NB4 (cell line): ENCODE data around the gene FAM200A.
"Not testable (repeated sequence)": the region's sequence is repeated elsewhere in the genome, so short reads cannot be mapped to it uniquely, and the experiment has no call there.

ENCODE experiments used
- DNase-seq: peaks from one replicate; pipeline ENCODE4 v3.0.0; 2010; ENCODE audit warnings: low read depth
- H3K4me3 ChIP-seq: one replicate; pipeline ENCODE4 v1.5.1; 2011; ENCODE audit warnings: mild to moderate bottlenecking, low read depth, low read length, moderate library complexity
- MYC ChIP-seq: IDR thresholded peaks from 2 replicates; pipeline ENCODE4 v1.6.1; 2011; ENCODE audit warnings: low read depth, low read length
- POLR2A ChIP-seq: IDR thresholded peaks from 2 replicates; pipeline ENCODE4 v1.6.1; 2011; ENCODE audit warnings: mild to moderate bottlenecking; ENCODE audit not compliant: insufficient read length; ENCODE audit errors: extremely low read depth
- TF ChIP-seq, protein P1 (sequence below): IDR thresholded peaks from 2 replicates; pipeline ENCODE4 v1.6.1; 2011; ENCODE audit warnings: low read depth, low read length
- TF ChIP-seq, protein P2 (sequence below): IDR thresholded peaks from one replicate; pipeline ENCODE4 v1.5.1; 2012; ENCODE audit warnings: low read depth, low read length

FAM200A gene

DNA sequence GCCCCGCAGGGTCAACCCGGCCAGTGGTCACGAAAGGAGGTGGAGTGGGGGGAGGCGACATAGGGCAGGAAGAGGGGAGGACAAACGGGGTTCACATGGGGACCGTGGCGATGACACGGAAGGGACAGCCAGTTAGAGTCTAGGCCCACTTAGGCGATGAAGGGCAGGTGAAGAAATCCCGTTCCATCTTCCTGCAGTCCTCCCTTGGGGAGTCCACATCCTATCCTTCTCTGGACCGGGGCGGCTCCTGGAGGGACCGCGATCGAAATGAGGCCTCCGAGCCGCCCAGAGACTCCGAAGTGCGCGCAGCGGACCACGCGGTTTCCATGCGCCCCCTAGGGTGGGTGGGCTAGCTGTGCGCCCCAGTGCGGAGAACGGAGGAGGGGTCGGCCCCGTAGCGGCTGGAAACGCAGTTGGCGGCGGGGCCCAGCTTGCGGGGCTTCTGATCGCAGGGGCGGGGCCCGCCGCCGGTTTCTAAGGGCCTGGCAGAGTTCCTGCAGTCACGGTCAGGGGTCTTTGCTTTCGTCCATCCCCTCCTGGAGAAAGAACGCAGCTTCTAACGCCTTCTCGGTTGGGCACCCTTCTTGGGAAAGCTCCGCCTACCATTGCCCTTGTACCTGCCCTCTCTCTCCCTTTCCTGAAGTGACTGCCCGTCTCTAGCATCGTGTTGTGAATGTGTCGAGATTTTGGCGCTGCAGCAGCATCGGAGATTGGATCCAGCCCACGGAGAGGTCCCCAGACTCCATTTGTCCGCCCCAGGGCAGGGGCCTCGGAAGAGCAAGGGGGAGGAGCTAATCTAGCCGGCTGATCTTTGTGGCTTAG is 28.3 kb upstream of the FAM200A start:
- H3K4me3 ChIP-seq: no peak overlapping the region
- TF ChIP-seq, protein P1, sequence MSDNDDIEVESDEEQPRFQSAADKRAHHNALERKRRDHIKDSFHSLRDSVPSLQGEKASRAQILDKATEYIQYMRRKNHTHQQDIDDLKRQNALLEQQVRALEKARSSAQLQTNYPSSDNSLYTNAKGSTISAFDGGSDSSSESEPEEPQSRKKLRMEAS: no peak
- TF ChIP-seq POLR2A (no peak), MYC (no peak)
- TF ChIP-seq, protein P2, sequence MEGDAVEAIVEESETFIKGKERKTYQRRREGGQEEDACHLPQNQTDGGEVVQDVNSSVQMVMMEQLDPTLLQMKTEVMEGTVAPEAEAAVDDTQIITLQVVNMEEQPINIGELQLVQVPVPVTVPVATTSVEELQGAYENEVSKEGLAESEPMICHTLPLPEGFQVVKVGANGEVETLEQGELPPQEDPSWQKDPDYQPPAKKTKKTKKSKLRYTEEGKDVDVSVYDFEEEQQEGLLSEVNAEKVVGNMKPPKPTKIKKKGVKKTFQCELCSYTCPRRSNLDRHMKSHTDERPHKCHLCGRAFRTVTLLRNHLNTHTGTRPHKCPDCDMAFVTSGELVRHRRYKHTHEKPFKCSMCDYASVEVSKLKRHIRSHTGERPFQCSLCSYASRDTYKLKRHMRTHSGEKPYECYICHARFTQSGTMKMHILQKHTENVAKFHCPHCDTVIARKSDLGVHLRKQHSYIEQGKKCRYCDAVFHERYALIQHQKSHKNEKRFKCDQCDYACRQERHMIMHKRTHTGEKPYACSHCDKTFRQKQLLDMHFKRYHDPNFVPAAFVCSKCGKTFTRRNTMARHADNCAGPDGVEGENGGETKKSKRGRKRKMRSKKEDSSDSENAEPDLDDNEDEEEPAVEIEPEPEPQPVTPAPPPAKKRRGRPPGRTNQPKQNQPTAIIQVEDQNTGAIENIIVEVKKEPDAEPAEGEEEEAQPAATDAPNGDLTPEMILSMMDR: no peak
- DNase-seq: peak; percentile 43

DNA sequence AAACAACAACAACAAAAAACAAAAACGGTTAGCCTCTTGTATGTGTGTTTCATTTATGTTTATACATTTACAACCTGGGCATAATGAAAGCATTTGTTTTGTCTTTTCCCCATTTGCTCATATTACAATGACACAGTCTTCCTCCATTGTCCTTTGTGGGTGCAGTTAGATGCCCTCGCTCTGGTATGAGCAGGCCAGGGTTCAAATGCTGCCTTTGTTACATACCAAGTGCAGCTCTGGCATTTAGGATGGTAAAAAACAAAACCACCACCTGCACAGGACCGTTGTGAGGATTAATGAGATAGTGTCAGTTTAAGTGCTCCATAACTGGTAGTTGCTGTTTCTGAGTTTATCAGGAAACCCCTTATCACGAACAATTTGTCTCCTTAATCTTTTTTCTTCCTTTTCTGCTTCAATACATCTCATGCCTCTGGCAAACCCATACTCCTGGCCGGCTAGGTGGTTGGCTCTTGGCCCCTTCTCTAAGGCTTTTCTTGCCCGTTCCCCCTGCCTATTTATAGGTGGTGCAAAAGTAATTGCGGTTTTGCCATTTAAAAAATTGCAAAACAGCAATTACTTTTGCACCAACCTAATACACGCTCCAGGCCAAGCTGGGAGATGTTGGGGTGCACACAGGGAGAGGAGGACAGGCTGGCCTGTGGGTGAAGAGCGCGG is 27.5 kb upstream of the FAM200A start:
- no peak overlapping the region for H3K4me3 ChIP-seq
- TF ChIP-seq, protein P1: no peak
- no peak for TF ChIP-seq POLR2A
- TF ChIP-seq, protein P2: no peak
- no peak for TF ChIP-seq MYC
- DNase-seq: no peak

DNA sequence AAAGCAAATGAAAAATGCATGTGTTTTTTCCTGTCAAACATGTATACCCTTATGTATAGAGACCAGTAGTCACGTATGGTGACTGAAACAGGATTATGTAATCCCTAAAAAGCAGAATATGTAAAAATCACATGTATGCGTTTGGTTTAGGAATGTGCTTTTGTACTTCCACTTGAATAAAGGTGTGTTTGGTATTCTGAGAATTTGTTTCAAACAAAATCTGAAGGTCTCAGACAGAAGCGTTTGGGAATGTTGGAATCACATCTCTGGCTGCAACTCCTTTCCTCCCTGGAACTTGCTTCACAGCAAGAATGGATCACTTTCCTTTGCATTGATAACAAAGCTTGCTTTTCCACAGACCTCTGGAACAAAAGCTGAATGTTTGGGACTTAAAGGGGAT is 24.3 kb upstream of the FAM200A start:
- H3K4me3 ChIP-seq: no peak overlapping the region
- DNase-seq: no peak
- TF ChIP-seq, protein P2: no peak
- TF ChIP-seq MYC (no peak), POLR2A (no peak)
- TF ChIP-seq, protein P1: no peak

DNA sequence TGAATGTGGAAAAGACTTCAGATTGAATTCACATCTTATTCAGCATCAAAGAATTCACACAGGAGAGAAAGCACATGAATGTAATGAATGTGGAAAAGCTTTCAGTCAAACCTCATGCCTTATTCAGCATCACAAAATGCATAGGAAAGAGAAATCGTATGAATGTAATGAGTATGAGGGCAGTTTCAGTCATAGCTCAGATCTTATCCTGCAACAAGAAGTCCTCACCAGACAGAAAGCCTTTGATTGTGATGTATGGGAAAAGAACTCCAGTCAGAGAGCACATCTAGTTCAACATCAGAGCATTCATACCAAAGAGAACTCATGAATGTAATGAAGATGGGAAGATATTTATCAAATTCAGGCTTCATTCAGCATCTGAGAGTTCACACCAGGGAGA is 21.3 kb upstream of the FAM200A start:
- no peak for TF ChIP-seq MYC
- TF ChIP-seq POLR2A: no peak
- TF ChIP-seq, protein P1: no peak
- TF ChIP-seq, protein P2: no peak
- no peak for DNase-seq

DNA sequence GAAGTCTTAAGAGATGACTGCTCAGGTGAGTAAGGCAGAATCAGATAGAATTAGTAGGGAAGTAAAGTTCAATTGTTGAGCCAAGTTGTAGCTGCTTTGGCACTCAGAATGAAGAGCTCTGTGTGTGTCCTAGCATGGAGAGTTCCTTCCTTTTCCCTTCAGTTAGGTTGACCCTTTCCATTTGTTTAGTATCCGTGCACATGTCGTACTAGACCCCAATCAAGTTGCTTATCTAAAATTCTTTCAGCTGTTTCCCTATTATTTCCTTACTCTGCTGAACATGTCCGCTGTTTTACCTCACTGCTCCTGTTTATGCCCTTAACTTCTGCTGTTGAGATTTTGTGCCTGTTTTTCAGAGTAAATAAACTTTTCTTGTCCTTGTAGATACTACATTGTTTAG is 19.9 kb upstream of the FAM200A start:
- TF ChIP-seq, protein P1: no peak
- TF ChIP-seq, protein P2: no peak
- TF ChIP-seq POLR2A (no peak), MYC (no peak)
- no peak overlapping the region for H3K4me3 ChIP-seq
- DNase-seq: no peak

More for the DNA sequence above, 21.3 kb upstream of the FAM200A start:
- no peak overlapping the region for H3K4me3 ChIP-seq

DNA sequence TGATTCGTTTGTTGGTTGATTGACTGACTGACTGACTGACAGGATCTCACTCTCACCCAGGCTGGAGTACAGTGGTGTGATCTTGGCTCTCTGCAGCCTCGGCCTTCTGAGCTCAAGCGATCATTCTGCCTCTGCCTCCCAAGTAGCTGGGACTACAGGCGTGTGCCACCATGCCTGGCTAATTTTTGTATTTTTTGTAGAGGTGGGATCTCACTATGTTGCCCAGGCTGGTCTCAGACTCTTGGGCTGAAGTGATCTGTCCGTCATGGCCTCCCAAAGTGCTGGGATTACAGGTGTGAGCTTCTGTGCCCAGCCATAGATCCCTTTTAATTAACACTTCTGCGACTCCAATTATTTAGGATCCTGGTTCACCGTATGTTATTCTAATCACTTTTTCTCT is 16.9 kb upstream of the FAM200A start:
- DNase-seq: not testable (repeated sequence)

More for the DNA sequence above, 16.9 kb upstream of the FAM200A start:
- H3K4me3 ChIP-seq: not testable (repeated sequence)
